GM10266 (cell line): Measurements from ENCODE around the gene ZNF438.

ENCODE experiments used
- DNase-seq: peaks from one replicate; pipeline ENCODE4 v3.0.0; 2012; ENCODE audit errors: extremely low spot score
- CTCF ChIP-seq: IDR thresholded peaks from 2 replicates; pipeline ENCODE4 v1.5.1; 2012; ENCODE audit warnings: mild to moderate bottlenecking, low read depth; ENCODE audit not compliant: control insufficient read depth, insufficient read depth; ENCODE audit errors: missing control alignments

The ZNF438 gene

GRCh38 chr10:31025142-31025541, 6.5 kb downstream of the ZNF438 start:
- DNase-seq, result no peak
- no peak for TF ChIP-seq CTCF

- TF ChIP-seq CTCF, result no peak
- no peak for DNase-seq
Observed at GRCh38 chr10:31023558-31023957, 8.1 kb downstream of the ZNF438 start.

GRCh38 chr10:31020209-31020608, 11.5 kb downstream of the ZNF438 start:
- no peak for TF ChIP-seq CTCF
- DNase-seq, result no peak

- TF ChIP-seq CTCF, result no peak
- no peak for DNase-seq
Observed at GRCh38 chr10:31018962-31019361, 12.7 kb downstream of the ZNF438 start.

- no peak for DNase-seq
- TF ChIP-seq CTCF, result no peak
Observed at GRCh38 chr10:31018356-31018750, 13.3 kb downstream of the ZNF438 start.

GRCh38 chr10:31017534-31018355, 13.9 kb downstream of the ZNF438 start:
- DNase-seq, result no peak
- no peak for TF ChIP-seq CTCF

- TF ChIP-seq CTCF, result no peak
- DNase-seq, result no peak
Observed at GRCh38 chr10:31014161-31014875, 17.3 kb downstream of the ZNF438 start.
